ENCODE results near the gene INAFM2.

GRCh38 chr15:40347559-40348473, 24.3 kb downstream of the INAFM2 start:
- TF ChIP-seq, protein P1, sequence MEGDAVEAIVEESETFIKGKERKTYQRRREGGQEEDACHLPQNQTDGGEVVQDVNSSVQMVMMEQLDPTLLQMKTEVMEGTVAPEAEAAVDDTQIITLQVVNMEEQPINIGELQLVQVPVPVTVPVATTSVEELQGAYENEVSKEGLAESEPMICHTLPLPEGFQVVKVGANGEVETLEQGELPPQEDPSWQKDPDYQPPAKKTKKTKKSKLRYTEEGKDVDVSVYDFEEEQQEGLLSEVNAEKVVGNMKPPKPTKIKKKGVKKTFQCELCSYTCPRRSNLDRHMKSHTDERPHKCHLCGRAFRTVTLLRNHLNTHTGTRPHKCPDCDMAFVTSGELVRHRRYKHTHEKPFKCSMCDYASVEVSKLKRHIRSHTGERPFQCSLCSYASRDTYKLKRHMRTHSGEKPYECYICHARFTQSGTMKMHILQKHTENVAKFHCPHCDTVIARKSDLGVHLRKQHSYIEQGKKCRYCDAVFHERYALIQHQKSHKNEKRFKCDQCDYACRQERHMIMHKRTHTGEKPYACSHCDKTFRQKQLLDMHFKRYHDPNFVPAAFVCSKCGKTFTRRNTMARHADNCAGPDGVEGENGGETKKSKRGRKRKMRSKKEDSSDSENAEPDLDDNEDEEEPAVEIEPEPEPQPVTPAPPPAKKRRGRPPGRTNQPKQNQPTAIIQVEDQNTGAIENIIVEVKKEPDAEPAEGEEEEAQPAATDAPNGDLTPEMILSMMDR (IDR thresholded peaks at IDR 0.05): no peak
- no peak for TF ChIP-seq POLR2A (IDR thresholded peaks at IDR 0.05)

Measured in tibial nerve (tissue), 3 donors.